ENCODE results near the gene ANKRD36C. TPM values are rescaled to one million over a fixed set of nuclear protein-coding genes. Genes with fewer than 3 reads are reported as not detected.
"Not testable (repeated sequence)": the region's sequence is repeated elsewhere in the genome, so short reads cannot be mapped to it uniquely, and the experiment has no call there.

The ANKRD36C gene
- total RNA-seq, 1 experiment from 2014 or later: 41.9 TPM

DNA sequence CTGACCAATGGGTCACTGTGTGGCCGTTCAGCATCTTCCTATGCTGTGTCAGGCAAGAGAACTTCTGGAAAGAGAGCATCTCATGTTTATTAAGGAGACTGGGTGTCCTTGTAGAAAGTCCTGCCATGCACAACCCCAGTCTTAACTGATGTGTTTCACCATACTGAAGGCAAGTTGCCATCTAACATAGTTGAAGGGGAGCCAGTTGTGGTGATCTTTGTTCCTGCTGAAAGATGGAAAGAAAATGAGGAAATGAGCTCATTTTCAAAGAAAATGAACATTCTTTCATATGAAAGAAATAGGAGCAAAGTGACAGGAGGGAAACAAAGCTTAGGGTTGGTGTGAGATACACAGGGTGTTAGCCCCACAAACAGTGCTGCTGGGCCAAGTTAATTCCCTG, 178.3 kb downstream of the ANKRD36C start:
- H3K27me3 Mint-ChIP-seq (ENCODE audit: unreplicated experiment); H3K4me3 Mint-ChIP-seq (ENCODE audit: low read depth, unreplicated experiment); DNase-seq; CTCF ChIA-PET; H3K4me1 Mint-ChIP-seq (ENCODE audit: low read depth, unreplicated experiment); H3K27ac Mint-ChIP-seq (ENCODE audit: unreplicated experiment); BruUV-seq (replicated peaks); H3K36me3 Mint-ChIP-seq (ENCODE audit: insufficient read depth, unreplicated experiment); intact Hi-C loops (cut with micrococcal nuclease; ENCODE audit: unreplicated experiment): not testable (repeated sequence)
- peaks cover 19% of the 10 kb centered on the region for H3K9me3 Mint-ChIP-seq (ENCODE audit: low read depth, unreplicated experiment)

DNA sequence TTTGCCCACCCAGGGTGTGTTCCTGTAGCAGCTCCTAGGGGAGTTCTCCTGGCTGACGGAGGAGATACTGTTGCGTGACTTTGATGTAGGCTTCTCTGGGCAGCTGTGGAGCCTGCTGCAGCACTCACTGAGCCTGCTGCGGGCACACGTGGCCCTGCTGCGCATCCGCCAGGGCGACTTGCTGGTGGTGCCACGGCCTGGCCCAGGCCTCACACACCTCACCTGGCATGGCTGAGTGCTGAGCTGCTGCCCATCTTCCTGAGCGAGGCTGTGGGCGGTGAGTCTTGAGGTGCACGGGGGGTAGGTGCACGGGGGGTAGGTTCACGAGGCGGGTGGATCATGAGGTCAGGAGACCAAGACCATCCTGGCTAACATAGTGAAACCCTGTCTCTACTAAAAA, 191.7 kb downstream of the ANKRD36C start:
- CTCF ChIA-PET: no interaction called here
- DNase-seq: no peak
- H3K4me3 Mint-ChIP-seq (ENCODE audit: low read depth, unreplicated experiment): no peak overlapping the region
- intact Hi-C loops (cut with micrococcal nuclease; ENCODE audit: unreplicated experiment): no loop called here
- H3K9me3 Mint-ChIP-seq (ENCODE audit: low read depth, unreplicated experiment): peaks cover 6% of the 10 kb centered on the region
- H3K27me3 Mint-ChIP-seq (ENCODE audit: unreplicated experiment): no peaks in the 10 kb centered on the region
- no TSS peak for BruUV-seq (replicated peaks)
- TF ChIP-seq, protein P1, sequence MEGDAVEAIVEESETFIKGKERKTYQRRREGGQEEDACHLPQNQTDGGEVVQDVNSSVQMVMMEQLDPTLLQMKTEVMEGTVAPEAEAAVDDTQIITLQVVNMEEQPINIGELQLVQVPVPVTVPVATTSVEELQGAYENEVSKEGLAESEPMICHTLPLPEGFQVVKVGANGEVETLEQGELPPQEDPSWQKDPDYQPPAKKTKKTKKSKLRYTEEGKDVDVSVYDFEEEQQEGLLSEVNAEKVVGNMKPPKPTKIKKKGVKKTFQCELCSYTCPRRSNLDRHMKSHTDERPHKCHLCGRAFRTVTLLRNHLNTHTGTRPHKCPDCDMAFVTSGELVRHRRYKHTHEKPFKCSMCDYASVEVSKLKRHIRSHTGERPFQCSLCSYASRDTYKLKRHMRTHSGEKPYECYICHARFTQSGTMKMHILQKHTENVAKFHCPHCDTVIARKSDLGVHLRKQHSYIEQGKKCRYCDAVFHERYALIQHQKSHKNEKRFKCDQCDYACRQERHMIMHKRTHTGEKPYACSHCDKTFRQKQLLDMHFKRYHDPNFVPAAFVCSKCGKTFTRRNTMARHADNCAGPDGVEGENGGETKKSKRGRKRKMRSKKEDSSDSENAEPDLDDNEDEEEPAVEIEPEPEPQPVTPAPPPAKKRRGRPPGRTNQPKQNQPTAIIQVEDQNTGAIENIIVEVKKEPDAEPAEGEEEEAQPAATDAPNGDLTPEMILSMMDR (IDR thresholded peaks at IDR 0.05; ENCODE audit: unreplicated experiment): no peak
- H3K4me1 Mint-ChIP-seq (ENCODE audit: low read depth, unreplicated experiment): no peaks in the 10 kb centered on the region
- H3K36me3 Mint-ChIP-seq (ENCODE audit: insufficient read depth, unreplicated experiment): no peaks in the 10 kb centered on the region
- no peak overlapping the region for H3K27ac Mint-ChIP-seq (ENCODE audit: unreplicated experiment)

DNA sequence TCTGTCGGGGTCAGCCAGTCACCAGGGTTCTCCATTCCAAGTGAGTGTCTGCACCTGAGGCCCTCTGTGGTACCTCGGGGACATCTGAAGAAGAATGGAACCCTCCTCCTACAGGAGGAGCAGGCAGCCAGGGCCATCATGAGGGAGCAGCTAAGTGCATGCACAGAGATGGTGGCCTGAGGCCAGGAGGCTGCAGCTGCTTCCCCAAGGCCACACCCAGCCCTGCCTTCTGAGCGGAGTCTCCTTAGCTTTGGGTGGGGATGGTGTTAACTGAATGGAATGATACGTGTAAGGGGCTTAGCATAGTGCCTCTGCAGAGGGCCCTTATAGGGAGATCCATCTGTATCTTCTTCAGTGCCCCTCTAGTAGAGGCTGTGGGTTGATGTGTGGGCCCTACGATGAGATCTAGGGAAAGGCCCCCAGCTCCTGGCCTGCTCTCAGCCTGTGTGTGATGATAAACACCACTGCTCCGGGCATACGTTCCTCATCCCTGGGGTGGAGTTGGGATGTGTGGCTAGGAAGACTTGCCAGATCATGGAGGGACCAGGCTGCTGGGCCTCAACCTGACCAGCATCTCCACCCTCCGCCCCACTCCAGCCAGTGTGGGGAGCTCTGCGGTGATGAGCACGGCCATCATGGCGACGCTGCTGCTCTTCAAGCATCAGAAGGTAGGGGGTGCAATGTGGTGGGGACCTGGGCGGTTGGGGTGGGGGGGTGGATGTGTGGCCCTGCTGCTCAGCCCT, 192.3 kb downstream of the ANKRD36C start:
- H3K4me3 Mint-ChIP-seq (ENCODE audit: low read depth, unreplicated experiment); H3K4me1 Mint-ChIP-seq (ENCODE audit: low read depth, unreplicated experiment); DNase-seq; H3K27ac Mint-ChIP-seq (ENCODE audit: unreplicated experiment); CTCF ChIA-PET; H3K27me3 Mint-ChIP-seq (ENCODE audit: unreplicated experiment); BruUV-seq (replicated peaks); H3K36me3 Mint-ChIP-seq (ENCODE audit: insufficient read depth, unreplicated experiment); H3K9me3 Mint-ChIP-seq (ENCODE audit: low read depth, unreplicated experiment); intact Hi-C loops (cut with micrococcal nuclease; ENCODE audit: unreplicated experiment): not testable (repeated sequence)

DNA sequence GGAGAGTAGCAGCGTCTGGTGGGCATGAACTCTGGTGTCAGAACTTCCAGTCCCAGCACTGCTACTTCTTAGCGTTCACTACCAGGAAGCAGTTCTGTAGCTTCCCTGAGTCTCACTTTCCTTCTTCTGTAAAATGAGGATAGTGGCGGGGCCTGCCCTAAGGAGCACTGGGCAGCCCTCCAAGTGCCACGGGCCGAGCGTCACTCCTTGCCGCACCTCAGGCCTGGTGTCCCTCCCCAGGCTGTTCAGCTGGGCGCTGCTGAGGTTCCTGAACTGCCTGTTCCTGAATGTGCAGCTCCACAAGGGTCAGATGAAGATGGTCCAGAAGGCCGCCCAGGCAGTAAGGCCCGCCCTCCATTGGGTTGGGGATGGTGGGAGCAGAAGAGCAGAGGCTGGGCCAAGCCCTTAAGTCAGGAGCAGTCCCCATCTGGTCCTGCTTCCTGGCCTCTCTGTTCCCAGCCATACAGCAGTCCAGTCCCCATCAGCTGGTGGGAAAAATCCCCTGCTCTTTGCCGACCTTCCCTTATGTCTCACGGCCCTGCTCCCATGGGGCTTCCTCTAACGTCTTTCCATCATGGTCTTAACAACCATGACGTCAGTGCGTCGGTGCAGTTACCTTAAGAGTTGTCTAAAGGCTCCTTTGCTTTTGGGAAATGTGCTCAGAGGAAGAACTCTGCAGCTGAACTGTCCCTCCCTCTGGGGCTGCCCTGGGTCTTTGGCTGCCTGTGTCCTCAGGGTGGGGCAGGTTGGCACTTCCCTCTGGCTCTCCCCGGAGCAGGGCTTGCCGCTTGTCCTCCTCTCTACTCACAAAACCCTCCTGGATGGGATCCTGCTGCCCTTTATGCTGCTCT, 195.2 kb downstream of the ANKRD36C start:
- intact Hi-C loops (cut with micrococcal nuclease; ENCODE audit: unreplicated experiment): not testable (repeated sequence)

DNA sequence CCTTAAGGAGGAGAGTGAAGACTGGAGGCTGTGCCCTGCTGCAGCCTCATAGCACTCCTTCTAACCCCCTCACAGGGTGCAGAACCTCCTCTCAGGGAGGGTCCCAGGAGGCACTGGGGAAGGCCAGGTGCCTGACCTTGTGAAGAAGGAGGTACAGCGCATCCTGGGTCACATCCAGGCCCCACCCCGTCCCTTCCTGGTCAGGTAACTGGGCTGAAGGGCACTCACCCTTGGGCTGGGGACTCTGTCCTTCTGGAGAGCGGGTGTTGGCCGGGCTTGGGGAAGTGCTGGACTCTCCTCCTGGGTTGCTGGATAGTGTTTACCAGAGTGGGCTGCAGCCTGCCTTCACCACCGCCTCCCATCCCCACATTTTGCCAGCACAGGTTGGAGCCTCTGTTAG, 197.7 kb downstream of the ANKRD36C start:
- DNase-seq; H3K36me3 Mint-ChIP-seq (ENCODE audit: insufficient read depth, unreplicated experiment); H3K9me3 Mint-ChIP-seq (ENCODE audit: low read depth, unreplicated experiment); intact Hi-C loops (cut with micrococcal nuclease; ENCODE audit: unreplicated experiment); CTCF ChIA-PET; H3K27ac Mint-ChIP-seq (ENCODE audit: unreplicated experiment); BruUV-seq (replicated peaks); H3K27me3 Mint-ChIP-seq (ENCODE audit: unreplicated experiment); H3K4me3 Mint-ChIP-seq (ENCODE audit: low read depth, unreplicated experiment); H3K4me1 Mint-ChIP-seq (ENCODE audit: low read depth, unreplicated experiment): not testable (repeated sequence)

More for the DNA sequence above, 195.2 kb downstream of the ANKRD36C start:
- H3K36me3 Mint-ChIP-seq (ENCODE audit: insufficient read depth, unreplicated experiment); H3K9me3 Mint-ChIP-seq (ENCODE audit: low read depth, unreplicated experiment); DNase-seq; BruUV-seq (replicated peaks); H3K4me1 Mint-ChIP-seq (ENCODE audit: low read depth, unreplicated experiment); H3K4me3 Mint-ChIP-seq (ENCODE audit: low read depth, unreplicated experiment); H3K27ac Mint-ChIP-seq (ENCODE audit: unreplicated experiment); H3K27me3 Mint-ChIP-seq (ENCODE audit: unreplicated experiment); CTCF ChIA-PET: not testable (repeated sequence)

DNA sequence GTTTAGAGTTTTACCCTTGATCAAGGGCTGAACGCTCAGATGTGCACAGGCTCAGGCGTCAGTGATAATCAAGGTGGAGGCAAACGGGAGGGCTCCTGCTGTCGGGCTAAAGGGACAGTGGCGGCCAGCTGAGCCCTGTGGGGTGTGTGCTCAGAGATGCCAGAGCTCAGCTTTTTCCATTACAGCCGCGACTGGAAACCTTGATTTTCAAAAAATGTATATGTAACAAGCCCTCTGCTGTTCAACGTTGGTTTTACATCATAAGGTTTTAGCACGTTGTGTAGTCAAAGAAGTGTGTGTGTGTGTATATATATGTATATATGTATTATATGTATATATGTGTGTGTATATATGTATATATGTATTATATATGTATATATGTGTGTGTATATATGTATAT, 201.4 kb downstream of the ANKRD36C start:
- H3K9me3 Mint-ChIP-seq (ENCODE audit: low read depth, unreplicated experiment); H3K27ac Mint-ChIP-seq (ENCODE audit: unreplicated experiment); H3K4me1 Mint-ChIP-seq (ENCODE audit: low read depth, unreplicated experiment); CTCF ChIA-PET; H3K36me3 Mint-ChIP-seq (ENCODE audit: insufficient read depth, unreplicated experiment); BruUV-seq (replicated peaks); H3K4me3 Mint-ChIP-seq (ENCODE audit: low read depth, unreplicated experiment); intact Hi-C loops (cut with micrococcal nuclease; ENCODE audit: unreplicated experiment); H3K27me3 Mint-ChIP-seq (ENCODE audit: unreplicated experiment); DNase-seq: not testable (repeated sequence)

DNA sequence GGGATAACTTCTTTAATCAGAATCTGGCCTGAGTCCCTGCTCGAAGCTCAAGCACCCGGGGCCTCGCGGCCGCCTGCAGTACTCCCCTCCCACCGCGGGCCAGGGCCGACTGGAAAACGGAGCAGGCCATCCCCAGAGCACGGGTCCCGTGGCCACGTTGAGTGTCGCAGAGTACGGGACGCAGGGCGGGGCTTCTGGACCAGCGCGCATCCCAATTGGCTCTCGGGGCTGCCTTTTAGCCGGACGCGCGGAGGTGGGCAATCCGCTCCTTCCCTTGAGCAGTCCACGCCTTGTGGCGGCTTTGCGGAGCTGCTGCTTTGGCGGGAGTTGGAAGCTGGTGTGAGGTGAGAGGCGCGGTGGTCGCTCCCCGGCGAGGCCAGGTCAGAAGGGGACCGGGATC, 202.2 kb downstream of the ANKRD36C start:
- H3K4me1 Mint-ChIP-seq (ENCODE audit: low read depth, unreplicated experiment); DNase-seq; CTCF ChIA-PET; H3K36me3 Mint-ChIP-seq (ENCODE audit: insufficient read depth, unreplicated experiment); H3K4me3 Mint-ChIP-seq (ENCODE audit: low read depth, unreplicated experiment); BruUV-seq (replicated peaks); H3K27ac Mint-ChIP-seq (ENCODE audit: unreplicated experiment); intact Hi-C loops (cut with micrococcal nuclease; ENCODE audit: unreplicated experiment); H3K27me3 Mint-ChIP-seq (ENCODE audit: unreplicated experiment); H3K9me3 Mint-ChIP-seq (ENCODE audit: low read depth, unreplicated experiment): not testable (repeated sequence)

DNA sequence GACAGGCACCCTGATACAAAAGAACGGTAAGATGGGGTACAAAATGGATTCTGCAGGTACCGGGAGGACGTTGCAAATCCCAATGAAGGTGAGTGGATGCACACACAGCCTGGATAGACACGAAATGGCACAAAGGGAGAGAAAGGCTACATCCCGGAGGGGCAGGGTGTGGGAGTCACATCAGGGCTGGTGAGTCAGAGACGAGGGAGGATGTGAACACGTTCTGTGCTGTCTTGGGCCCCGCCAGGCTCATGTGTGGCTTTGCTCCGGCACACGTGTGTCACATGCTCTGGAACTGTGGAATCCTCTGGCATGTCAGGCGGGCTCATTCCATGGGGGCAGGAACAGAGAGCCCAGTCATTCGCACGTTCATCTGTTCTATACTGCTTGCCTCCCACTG, 203.0 kb downstream of the ANKRD36C start:
- intact Hi-C loops (cut with micrococcal nuclease; ENCODE audit: unreplicated experiment); H3K4me3 Mint-ChIP-seq (ENCODE audit: low read depth, unreplicated experiment); H3K27ac Mint-ChIP-seq (ENCODE audit: unreplicated experiment); H3K4me1 Mint-ChIP-seq (ENCODE audit: low read depth, unreplicated experiment); DNase-seq; H3K27me3 Mint-ChIP-seq (ENCODE audit: unreplicated experiment); CTCF ChIA-PET; BruUV-seq (replicated peaks); H3K36me3 Mint-ChIP-seq (ENCODE audit: insufficient read depth, unreplicated experiment); H3K9me3 Mint-ChIP-seq (ENCODE audit: low read depth, unreplicated experiment): not testable (repeated sequence)

Data from Calu3 (cell line).